Measurements from ENCODE around the gene HLCS.
"Not testable (repeated sequence)": the region's sequence is repeated elsewhere in the genome, so short reads cannot be mapped to it uniquely, and the experiment has no call there.

HLCS gene

GRCh38 chr21:36966066-36966820 is at the start of gene HLCS:
TSS of gene HLCS (minus strand) at chr21:36966669. CDS start at chr21:36966638, 31 bp downstream.
- DNase-seq, result peak; percentile 66 to 76

DNA sequence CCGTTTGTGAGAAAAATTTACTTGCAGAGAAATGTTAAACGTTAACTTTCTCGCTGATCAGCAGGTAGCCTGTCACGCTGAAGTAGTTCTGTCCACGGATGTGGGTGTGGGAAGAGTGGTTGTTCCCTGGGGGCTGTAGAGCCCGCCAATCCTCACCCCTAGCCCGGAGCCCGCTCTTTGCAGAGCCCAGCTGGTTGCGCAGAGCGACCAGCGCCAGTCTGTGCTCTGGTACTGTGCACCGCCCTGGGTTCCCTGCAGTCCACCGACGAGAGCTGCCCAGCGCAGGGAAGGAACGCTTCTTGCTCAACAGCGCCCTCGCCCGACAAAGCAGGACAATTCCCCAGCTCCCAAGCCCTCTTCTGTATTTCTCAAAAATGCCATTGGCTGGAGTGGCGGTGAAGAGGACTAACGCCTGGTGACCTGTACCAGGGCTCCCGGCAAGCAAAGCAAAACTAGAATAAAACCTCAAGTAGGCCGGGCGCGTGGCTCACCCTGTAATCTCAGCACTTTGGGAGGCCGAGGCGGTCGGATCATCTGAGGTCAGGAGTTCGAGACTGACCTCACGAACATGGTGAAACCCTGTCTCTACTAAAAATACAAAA is 43.4 kb upstream of the HLCS start:
- peak; percentile 93 for DNase-seq

- DNase-seq, result peak; percentile 92 to 97
These were observed 42.3 kb upstream of the HLCS start for GRCh38 chr21:37008724-37009123.

- no peak for DNase-seq
These were observed 40.2 kb upstream of the HLCS start, which contains the start of gene RIPPLY3 for GRCh38 chr21:37006486-37007291. TSS of gene RIPPLY3 (plus strand) at chr21:37006702. CDS start at chr21:37006773, 71 bp downstream.

DNA sequence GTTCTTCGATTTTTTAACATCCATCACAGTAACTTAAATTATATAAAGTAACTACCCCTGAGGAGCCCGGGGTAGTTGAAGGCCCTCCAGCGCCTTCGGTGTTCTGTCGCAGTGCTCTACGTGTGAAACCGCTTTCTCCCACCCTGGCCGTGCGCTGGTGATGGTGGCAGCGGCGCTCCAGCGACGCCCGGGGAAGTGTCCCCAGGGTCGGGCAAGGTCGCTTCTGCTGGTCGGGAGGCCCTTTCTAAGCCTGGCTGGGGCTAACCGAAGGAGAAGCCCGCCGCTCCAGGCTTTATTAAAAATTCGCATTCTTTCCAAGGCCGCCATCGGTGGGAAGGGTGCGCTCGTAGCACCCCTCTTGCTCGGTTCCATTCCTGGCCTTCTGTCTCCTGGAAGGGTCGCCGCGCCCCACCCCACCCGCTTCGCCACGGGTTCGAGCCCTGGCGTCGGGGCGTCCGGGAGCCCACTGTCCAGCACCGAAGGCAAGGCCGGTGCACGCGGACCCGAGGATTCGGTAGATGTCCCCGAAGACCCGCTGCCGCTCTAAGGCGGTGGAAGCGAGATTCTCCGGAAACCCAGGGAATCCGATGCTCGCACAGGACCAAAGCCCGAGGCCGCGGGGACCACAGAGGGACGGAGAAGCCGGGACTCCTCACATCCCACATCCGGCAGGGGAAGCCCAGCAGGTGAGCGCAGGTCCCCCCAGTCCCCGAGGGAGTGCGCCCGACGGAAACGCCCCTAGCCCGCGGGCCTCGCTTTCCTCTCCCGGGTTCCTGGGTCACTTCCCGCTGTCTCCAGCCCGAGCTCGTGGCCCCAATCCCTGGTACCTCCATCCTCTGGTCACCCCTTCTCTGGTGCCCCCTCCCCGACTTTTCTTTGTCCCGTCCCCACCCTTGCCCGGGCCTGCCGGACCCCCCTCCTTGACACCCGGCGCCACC is 39.3 kb upstream of the HLCS start:
- DNase-seq, result no peak

GRCh38 chr21:37003917-37004316 is 37.4 kb upstream of the HLCS start:
- DNase-seq, result not testable (repeated sequence)

- not testable (repeated sequence) for DNase-seq
These were observed 36.4 kb upstream of the HLCS start for GRCh38 chr21:37002851-37003250.

- no peak for DNase-seq
These were observed 35.0 kb upstream of the HLCS start for GRCh38 chr21:37001441-37001840.

DNA sequence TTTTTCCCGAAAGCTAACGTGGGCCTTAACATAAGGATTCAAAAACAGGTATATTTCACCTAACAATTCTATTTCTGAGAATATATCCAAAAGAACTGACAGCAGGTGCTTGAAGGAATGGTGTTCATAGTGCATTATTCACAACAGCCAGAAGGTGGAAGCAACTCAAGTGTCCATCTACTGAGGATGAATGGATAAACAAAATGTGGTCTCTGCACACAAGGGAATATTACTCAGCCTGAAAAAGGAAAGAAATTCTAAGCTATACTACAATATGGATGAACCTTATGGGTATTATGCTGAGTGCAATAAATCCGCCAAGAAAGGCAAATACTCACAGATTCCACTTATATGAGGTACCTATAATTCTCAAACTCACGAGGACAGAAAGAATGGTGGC is 33.9 kb upstream of the HLCS start:
- no peak for DNase-seq

DNA sequence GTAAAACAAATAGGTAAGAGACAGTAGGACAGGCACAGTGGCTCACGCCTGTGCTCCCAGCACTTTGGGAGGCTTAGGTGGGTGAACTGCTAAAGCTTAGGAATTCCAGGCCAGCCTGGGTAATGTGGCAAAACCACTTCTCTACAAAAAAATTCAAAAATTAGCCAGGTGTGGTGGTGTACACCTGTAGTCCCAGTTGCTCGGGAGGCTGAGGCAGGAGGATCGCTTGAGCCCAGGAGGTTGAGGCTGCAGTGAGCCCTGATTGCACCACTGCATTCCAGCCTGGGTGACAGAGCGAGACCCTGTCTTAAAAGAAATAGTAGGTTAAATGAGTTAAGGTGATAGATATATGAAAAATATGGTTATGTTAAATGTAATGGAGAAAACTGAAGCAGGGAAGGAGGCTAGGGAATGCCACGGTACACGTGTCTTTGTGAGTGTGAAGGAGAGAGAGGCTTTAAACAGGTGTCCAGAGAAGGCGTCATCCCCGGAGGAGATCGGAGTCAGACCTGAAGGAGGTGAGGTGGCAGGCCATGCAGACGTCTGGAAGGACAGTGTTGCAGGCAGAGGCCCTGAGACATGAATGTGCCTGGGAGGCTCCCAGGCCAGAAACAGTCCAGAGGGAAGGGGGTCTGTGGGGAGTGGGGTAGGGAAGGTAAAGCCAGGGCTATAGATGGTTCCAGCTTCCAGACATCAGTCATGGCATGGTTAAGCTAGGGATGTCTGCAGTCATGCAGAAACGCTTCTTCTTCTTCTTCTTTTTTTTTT is 32.8 kb upstream of the HLCS start:
- DNase-seq, result no peak

GRCh38 chr21:36995285-36995684 is 28.8 kb upstream of the HLCS start:
- not testable (repeated sequence) for DNase-seq

- no peak for DNase-seq
These were observed 28.2 kb upstream of the HLCS start for GRCh38 chr21:36994501-36995158.

DNA sequence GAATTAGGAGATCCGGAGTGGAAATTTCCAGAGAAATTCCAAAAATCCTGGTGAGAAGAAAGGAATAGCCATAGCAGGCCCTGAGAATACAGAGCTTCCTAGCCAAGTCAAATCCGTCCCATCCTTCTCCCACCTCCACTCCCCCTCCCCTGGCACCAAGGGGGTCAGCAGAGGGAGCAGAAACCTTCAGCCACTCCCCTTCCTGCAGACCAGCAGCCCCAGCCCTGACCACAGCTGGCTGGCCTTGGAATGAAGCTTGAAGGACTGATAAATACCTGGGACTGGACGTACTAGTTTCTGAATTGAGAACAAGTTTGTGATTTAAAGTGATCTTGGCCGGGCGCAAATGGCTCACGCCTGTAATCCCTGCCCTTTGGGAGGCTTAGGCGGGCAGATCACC is 26.2 kb upstream of the HLCS start:
- DNase-seq, result no peak

DNA sequence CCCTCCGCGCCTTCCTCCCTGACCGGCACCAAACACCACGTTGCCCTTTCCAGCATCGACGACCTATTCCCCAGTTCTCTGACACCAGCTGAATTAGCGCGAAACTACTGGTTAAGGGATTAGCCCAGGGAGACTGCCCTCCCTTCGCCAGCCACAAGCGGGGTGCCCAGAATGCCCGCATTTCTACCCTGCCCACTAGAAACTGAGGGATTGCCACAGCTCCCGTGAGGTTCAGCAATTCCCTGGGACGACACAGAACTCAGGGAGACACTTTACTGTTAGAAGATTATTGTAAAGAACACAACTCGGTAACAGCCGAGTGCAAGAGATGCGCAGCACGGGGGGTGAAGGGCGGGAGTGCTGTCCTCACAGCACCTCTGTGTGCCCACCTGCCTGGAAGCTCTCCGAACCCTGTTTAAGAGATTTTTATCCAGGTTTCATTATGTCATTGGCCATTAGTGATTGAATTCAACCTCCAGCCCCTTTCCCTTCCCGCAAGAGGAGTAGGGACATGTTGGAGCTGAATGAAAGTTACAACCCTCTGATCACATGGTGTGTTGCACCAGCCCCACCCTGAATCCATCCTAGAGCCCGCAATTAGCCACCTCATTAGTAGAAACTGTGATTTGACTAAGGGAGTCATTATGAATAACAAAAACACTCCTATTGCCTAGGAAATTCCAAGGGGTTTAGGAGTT is 24.2 kb upstream of the HLCS start:
- DNase-seq, result no peak

GRCh38 chr21:36989699-36990507 is 23.4 kb upstream of the HLCS start:
- peak; percentile 90 to 91 for DNase-seq

GRCh38 chr21:36989199-36989698 is 22.8 kb upstream of the HLCS start:
- not testable (repeated sequence) for DNase-seq

DNA sequence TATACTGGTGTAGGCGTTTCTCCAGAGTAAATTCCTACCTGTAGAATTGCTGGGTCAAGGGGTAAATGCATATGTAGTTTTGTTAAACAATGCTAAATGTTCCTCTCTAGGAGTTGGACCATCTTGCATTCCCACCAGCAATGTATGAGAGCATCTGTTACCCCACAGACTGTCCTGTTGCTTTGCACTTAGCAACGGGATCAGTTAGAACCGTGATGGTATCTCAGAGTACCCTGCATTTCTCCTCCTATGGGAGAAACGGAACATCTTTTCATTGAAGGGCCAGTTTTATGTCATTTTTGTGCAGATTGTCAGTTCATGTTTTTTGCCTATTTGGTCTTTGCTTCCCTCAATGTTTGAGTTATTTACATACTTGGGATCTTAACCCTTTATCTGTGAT is 22.1 kb upstream of the HLCS start:
- no peak for DNase-seq

DNA sequence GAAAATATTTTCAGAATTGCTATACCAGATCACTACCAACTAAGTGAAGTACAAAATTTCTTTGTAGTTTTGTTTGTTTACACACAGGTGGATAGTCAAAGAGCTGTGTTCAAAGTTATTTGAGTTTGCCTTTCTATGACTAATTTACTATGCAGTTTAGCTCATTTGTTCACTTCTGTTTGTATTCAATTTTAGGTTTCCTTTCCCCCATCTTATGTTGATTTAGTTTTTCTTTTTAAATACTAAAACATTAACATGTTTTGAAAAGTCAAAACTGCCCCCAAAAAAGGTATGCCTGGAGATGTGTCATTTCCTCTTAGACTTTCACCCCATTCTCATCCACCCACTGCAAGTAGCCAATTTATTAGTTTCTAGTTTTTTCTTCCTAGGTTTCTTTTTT is 21.4 kb upstream of the HLCS start:
- no peak for DNase-seq

Measured in NCI-H2081 (cell line).